ENCODE results near the gene BICRA.

BICRA gene

GRCh38 chr19:47614021-47614295 lies 5.0 kb downstream of the BICRA start:
- H3K4me1 Mint-ChIP-seq (ENCODE audit: low read depth) = peaks cover 38% of the 10 kb centered on the region
- peak overlapping the region; percentile 11 for H3K27ac Mint-ChIP-seq
- H3K27me3 Mint-ChIP-seq = no peaks in the 10 kb centered on the region
- peaks cover 4% of the 10 kb centered on the region for H3K36me3 Mint-ChIP-seq
- no peak overlapping the region for H3K4me3 Mint-ChIP-seq
- H3K9me3 Mint-ChIP-seq (ENCODE audit: low read depth) = no peaks in the 10 kb centered on the region

GRCh38 chr19:47614559-47614958 lies 5.6 kb downstream of the BICRA start:
- Mint-ChIP-seq H3K36me3 (peaks cover 4% of the 10 kb centered on the region), H3K9me3 (ENCODE audit: low read depth) (no peaks in the 10 kb centered on the region), H3K4me1 (ENCODE audit: low read depth) (peaks cover 38% of the 10 kb centered on the region), H3K27me3 (no peaks in the 10 kb centered on the region), H3K4me3 (no peak overlapping the region), H3K27ac (no peak overlapping the region)

- no peak overlapping the region for H3K4me3 Mint-ChIP-seq
- peaks cover 4% of the 10 kb centered on the region for H3K36me3 Mint-ChIP-seq
- no peaks in the 10 kb centered on the region for H3K27me3 Mint-ChIP-seq
- peak overlapping the region; percentile 54 for H3K27ac Mint-ChIP-seq
- no peaks in the 10 kb centered on the region for H3K9me3 Mint-ChIP-seq (ENCODE audit: low read depth)
- H3K4me1 Mint-ChIP-seq (ENCODE audit: low read depth) = peaks cover 42% of the 10 kb centered on the region
These were observed 6.3 kb downstream of the BICRA start for GRCh38 chr19:47615230-47615629.

GRCh38 chr19:47615714-47616113 lies 6.8 kb downstream of the BICRA start:
- peaks cover 4% of the 10 kb centered on the region for H3K36me3 Mint-ChIP-seq
- peaks cover 40% of the 10 kb centered on the region for H3K4me1 Mint-ChIP-seq (ENCODE audit: low read depth)
- H3K9me3 Mint-ChIP-seq (ENCODE audit: low read depth) = no peaks in the 10 kb centered on the region
- no peaks in the 10 kb centered on the region for H3K27me3 Mint-ChIP-seq
- no peak overlapping the region for H3K27ac Mint-ChIP-seq
- H3K4me3 Mint-ChIP-seq = no peak overlapping the region

- no peak overlapping the region for H3K27ac Mint-ChIP-seq
- no peak overlapping the region for H3K4me3 Mint-ChIP-seq
- no peaks in the 10 kb centered on the region for H3K27me3 Mint-ChIP-seq
- peaks cover 4% of the 10 kb centered on the region for H3K36me3 Mint-ChIP-seq
- H3K4me1 Mint-ChIP-seq (ENCODE audit: low read depth) = peaks cover 33% of the 10 kb centered on the region
- no peaks in the 10 kb centered on the region for H3K9me3 Mint-ChIP-seq (ENCODE audit: low read depth)
These were observed 9.8 kb downstream of the BICRA start for GRCh38 chr19:47618771-47619170.

GRCh38 chr19:47619763-47620162 lies 10.8 kb downstream of the BICRA start:
- Mint-ChIP-seq H3K9me3 (ENCODE audit: low read depth) (no peaks in the 10 kb centered on the region), H3K4me3 (no peak overlapping the region), H3K4me1 (ENCODE audit: low read depth) (peaks cover 38% of the 10 kb centered on the region), H3K27ac (no peak overlapping the region), H3K27me3 (no peaks in the 10 kb centered on the region), H3K36me3 (peaks cover 4% of the 10 kb centered on the region)

- Mint-ChIP-seq H3K9me3 (ENCODE audit: low read depth) (no peaks in the 10 kb centered on the region), H3K27ac (peak overlapping the region; percentile 61), H3K27me3 (no peaks in the 10 kb centered on the region), H3K4me3 (no peak overlapping the region), H3K4me1 (ENCODE audit: low read depth) (peaks cover 29% of the 10 kb centered on the region), H3K36me3 (peaks cover 2% of the 10 kb centered on the region)
These were observed 14.4 kb downstream of the BICRA start for GRCh38 chr19:47623151-47623920.

- no peaks in the 10 kb centered on the region for H3K27me3 Mint-ChIP-seq
- peaks cover 30% of the 10 kb centered on the region for H3K4me1 Mint-ChIP-seq (ENCODE audit: low read depth)
- peaks cover 2% of the 10 kb centered on the region for H3K36me3 Mint-ChIP-seq
- no peaks in the 10 kb centered on the region for H3K9me3 Mint-ChIP-seq (ENCODE audit: low read depth)
- peak overlapping the region; percentile 8 for H3K27ac Mint-ChIP-seq
- no peak overlapping the region for H3K4me3 Mint-ChIP-seq
These were observed 15.0 kb downstream of the BICRA start for GRCh38 chr19:47623921-47624391.

GRCh38 chr19:47625650-47626049 lies 16.7 kb downstream of the BICRA start:
- Mint-ChIP-seq H3K4me3 (no peak overlapping the region), H3K4me1 (ENCODE audit: low read depth) (peaks cover 36% of the 10 kb centered on the region)

GRCh38 chr19:47626238-47626637 lies 17.3 kb downstream of the BICRA start:
- Mint-ChIP-seq H3K4me3 (no peak overlapping the region), H3K27ac (no peak overlapping the region), H3K4me1 (ENCODE audit: low read depth) (peaks cover 33% of the 10 kb centered on the region), H3K36me3 (peaks cover 2% of the 10 kb centered on the region), H3K9me3 (ENCODE audit: low read depth) (no peaks in the 10 kb centered on the region), H3K27me3 (no peaks in the 10 kb centered on the region)

More at GRCh38 chr19:47625650-47626049, 16.7 kb downstream of the BICRA start:
- peaks cover 2% of the 10 kb centered on the region for H3K36me3 Mint-ChIP-seq
- H3K27me3 Mint-ChIP-seq = no peaks in the 10 kb centered on the region
- H3K27ac Mint-ChIP-seq = peak overlapping the region; percentile 86
- no peaks in the 10 kb centered on the region for H3K9me3 Mint-ChIP-seq (ENCODE audit: low read depth)

GRCh38 chr19:47628078-47628771 lies 19.3 kb downstream of the BICRA start:
- no peak overlapping the region for H3K27ac Mint-ChIP-seq
- H3K36me3 Mint-ChIP-seq = peaks cover 2% of the 10 kb centered on the region

GRCh38 chr19:47630594-47630993 lies 21.7 kb downstream of the BICRA start:
- no peak overlapping the region for H3K27ac Mint-ChIP-seq
- H3K36me3 Mint-ChIP-seq = no peaks in the 10 kb centered on the region
- no peak overlapping the region for H3K4me3 Mint-ChIP-seq
- H3K27me3 Mint-ChIP-seq = no peaks in the 10 kb centered on the region
- H3K9me3 Mint-ChIP-seq (ENCODE audit: low read depth) = no peaks in the 10 kb centered on the region
- peaks cover 26% of the 10 kb centered on the region for H3K4me1 Mint-ChIP-seq (ENCODE audit: low read depth)

More at GRCh38 chr19:47628078-47628771, 19.3 kb downstream of the BICRA start:
- Mint-ChIP-seq H3K4me3 (no peak overlapping the region), H3K9me3 (ENCODE audit: low read depth) (no peaks in the 10 kb centered on the region), H3K27me3 (no peaks in the 10 kb centered on the region), H3K4me1 (ENCODE audit: low read depth) (peaks cover 36% of the 10 kb centered on the region)

GRCh38 chr19:47631681-47632446 lies 22.9 kb downstream of the BICRA start:
- Mint-ChIP-seq H3K4me3 (no peak overlapping the region), H3K27ac (no peak overlapping the region), H3K27me3 (no peaks in the 10 kb centered on the region), H3K9me3 (ENCODE audit: low read depth) (no peaks in the 10 kb centered on the region), H3K4me1 (ENCODE audit: low read depth) (peaks cover 30% of the 10 kb centered on the region), H3K36me3 (no peaks in the 10 kb centered on the region)

GRCh38 chr19:47633517-47633916 lies 24.6 kb downstream of the BICRA start:
- Mint-ChIP-seq H3K4me1 (ENCODE audit: low read depth) (peaks cover 36% of the 10 kb centered on the region), H3K27ac (no peak overlapping the region), H3K4me3 (no peak overlapping the region), H3K36me3 (peaks cover 3% of the 10 kb centered on the region), H3K27me3 (no peaks in the 10 kb centered on the region), H3K9me3 (ENCODE audit: low read depth) (no peaks in the 10 kb centered on the region)

- Mint-ChIP-seq H3K9me3 (ENCODE audit: low read depth) (no peaks in the 10 kb centered on the region), H3K27me3 (no peaks in the 10 kb centered on the region), H3K27ac (no peak overlapping the region), H3K4me3 (no peak overlapping the region), H3K4me1 (ENCODE audit: low read depth) (peaks cover 36% of the 10 kb centered on the region), H3K36me3 (peaks cover 3% of the 10 kb centered on the region)
These were observed 25.1 kb downstream of the BICRA start for GRCh38 chr19:47633996-47634395.
